Skeletal muscle cell (primary cell): Measurements from ENCODE around the gene PRM1.

Experiments
- DNase-seq: peaks from one replicate; pipeline ENCODE4 v3.0.0-alpha.2; 2010; ENCODE audit warnings: low read depth
- H3K4me3 ChIP-seq: 2 replicates; pipeline ENCODE4 v1.5.1; 2011; ENCODE audit warnings: low read depth, mild to moderate bottlenecking, control low read depth, low read length, moderate library complexity

Gene PRM1

DNA sequence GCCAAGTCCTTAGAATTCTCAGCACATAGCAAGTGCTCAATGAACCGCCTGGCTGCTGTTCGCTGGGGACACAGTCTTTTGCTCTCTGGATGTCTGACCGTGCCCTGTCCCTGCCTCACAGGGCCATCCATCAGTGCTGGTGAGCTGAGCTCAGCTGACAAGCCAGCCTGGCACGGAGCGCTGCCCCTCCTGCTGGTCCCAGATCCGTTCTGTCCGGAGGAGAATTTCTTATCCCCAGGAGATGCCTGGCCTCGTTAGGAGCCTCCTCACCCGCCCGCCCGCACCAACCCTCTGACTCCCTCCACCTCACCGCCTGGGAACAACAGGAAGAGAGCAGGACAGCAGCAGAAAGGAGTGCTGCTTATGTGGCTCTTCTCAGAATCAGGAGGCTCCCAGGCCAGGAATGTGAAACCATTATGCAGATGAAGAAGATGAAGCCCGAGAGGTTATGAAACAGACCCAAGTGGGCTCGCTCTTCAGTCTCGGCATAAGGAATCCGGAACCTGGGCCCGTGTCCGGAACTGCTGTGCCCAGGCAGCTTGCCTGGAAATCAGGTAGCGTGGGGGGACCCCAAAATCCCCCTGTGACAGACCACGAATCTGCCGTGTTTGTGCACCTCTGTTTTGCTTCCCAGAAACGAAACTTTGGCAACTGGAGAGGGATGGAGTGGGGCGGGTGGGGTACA, 35.3 kb upstream of the PRM1 start:
- DNase-seq, result no peak
- H3K4me3 ChIP-seq, result no peak overlapping the region

DNA sequence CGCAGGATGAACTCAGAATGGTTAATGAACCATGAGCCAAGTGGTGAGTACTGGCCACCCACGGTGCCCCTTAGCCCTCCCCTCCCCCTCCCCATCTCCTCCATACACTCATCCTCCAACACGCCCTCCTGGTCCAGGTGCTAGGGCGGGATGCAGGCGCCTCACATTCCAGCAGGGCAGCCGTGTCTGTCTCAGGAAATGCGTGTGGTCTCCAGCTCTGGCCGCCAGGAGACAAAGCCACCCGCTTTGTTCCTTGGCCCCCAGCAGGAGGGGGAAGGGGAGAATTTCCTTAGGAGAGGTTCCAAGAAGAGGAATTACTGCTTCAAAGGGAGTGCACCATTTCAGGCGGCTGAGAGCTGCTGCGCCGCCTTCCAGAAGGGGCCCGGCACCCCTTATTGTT, 34.4 kb upstream of the PRM1 start:
- H3K4me3 ChIP-seq, result no peak overlapping the region
- no peak for DNase-seq

DNA sequence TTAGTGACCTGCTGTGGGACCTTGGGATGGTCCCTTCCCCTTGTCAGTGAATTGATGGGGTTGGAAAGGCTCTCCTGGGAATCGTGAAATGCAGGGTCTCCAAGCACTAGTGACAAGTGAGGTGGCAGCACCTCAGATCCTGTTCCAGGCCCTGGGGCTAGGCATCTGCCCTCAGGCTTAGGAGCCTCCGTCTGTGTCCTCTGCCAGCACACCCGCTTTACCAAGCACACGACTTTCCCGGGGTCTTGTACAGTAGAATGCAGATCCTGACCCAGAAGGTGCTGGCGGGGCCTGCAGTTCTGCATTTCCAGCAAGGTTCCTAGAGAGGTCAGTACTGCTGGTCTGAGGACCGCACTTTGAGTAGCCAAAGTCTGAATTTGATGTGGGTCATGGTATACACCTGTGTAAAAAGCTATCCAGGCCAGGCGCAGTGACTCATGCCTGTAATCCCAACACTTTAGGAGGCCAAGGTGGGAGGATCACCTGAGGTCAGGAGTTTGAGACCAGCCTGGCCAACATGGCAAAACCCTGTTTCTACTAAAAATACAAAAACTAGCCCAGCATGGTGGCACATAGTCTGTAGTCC, 33.3 kb upstream of the PRM1 start:
- no peak overlapping the region for H3K4me3 ChIP-seq
- no peak for DNase-seq

DNA sequence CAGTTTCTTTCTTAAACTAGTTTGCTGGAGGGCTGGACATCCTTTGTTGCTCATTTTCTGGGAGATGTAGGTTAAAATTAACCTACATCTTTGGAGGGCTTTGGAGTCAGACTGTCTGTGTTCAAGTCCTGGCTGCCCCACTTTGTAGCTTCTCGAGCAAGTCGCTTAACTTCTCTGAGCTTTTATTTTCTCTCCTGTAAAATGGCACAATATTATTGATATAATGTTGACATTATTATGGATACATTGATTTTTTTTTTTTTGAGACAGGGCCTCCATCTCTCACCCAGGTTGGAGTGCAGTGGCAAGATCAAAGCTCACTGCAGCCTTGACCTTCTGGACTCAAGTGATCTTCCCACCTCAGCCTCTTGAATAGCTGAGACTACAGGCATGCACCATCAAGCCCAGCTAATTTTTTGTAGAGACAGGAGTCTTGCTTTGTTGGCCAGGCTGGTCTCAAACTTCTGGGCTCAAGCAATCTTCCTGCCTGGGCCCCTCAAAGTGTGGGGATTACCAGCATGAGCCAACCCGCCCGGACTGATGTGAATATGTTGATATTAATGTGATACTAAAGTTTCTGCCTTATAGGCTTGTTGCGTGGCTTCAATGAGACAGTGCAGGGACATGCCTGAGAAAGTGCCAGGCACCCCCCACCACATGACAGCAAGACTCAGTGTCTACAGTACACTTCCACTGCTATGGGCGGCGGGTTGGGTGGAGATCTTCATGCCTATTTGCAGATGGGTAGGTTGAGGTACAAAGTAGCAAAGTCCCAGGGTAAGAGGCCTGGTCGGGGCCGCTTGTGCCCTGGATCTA, 32.6 kb upstream of the PRM1 start:
- DNase-seq, result no peak
- H3K4me3 ChIP-seq, result no peak overlapping the region

DNA sequence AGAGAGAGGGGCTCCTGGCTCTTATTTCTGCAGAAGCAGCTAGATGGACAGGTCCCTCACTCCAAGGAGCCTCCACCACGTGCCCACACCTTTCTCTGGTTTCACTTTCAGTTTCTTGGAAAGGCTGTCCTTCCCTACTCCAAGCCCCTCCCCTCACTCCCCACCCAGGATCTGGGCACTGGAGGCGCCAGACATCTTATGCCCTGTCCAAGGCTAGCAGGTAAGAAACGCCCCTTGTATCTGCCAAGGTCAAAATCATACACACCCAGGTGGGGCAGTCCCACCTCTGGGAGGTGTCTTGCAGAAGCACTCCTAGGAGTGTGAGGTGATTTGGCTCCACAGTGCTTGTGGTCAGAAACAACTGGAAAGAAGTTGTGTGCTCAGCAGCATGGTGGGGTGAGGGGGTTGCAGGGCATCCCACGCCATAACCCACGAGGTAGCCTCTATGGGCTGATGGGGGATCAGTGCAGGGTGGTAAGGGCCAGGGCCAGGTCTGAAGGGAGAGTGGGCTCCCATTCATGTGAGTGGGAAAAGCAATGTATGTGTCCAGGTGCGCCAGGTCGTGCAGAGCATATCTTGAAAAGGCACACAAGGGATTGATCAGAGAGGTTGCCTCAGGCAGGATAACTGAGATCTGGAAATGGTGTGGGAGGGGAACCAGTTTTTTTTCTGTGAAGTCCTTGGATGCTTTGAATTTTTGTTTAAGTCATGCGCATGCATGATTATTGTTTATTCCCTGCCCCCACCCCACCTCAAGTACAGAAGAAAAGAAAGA, 31.8 kb upstream of the PRM1 start:
- no peak for DNase-seq
- no peak overlapping the region for H3K4me3 ChIP-seq

DNA sequence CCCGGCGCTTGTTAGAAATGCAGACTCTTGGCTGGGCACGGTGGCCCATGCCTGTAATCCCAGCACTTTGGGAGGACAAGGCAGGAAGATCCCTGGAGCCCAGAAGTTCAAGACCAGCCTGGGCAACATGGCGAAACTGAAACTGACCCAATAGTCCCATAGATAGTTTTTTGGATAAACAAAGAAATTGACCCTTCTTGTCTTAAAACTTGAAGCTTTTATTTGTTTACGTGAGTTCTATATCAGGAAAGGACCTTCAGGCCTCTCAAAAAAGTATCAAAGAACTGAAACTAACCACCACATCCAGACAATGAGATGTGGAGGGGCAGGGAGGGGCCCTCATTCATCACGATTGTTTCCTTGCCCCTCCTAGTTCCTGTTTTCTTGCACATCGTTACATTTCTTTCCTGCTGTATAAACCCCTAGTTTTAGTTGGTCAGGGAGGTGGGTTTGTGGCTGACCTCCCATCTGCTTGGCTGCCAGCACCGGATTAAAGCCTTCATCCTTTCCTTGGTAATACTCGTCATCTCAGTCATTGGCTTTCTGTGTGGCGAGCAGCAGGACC, 29.9 kb upstream of the PRM1 start:
- no peak for DNase-seq
- H3K4me3 ChIP-seq, result no peak overlapping the region

DNA sequence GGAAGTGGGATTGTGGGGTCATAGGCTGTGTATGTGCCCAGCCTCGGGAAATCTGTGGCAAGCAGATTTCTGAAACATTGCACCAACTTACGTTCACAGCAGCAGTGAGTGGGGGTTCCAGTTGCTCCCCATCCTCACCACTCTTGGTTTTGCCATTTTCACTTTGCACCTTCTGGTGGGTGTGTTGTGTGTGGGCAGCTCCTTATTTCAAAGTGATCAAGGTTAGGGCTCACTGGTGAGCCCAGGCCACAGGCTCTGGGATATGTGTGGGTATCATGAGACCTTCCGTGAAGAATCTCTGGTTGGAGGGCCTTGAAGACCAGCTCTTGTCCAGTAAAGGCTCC, 29.5 kb upstream of the PRM1 start:
- no peak for DNase-seq
- no peak overlapping the region for H3K4me3 ChIP-seq

DNA sequence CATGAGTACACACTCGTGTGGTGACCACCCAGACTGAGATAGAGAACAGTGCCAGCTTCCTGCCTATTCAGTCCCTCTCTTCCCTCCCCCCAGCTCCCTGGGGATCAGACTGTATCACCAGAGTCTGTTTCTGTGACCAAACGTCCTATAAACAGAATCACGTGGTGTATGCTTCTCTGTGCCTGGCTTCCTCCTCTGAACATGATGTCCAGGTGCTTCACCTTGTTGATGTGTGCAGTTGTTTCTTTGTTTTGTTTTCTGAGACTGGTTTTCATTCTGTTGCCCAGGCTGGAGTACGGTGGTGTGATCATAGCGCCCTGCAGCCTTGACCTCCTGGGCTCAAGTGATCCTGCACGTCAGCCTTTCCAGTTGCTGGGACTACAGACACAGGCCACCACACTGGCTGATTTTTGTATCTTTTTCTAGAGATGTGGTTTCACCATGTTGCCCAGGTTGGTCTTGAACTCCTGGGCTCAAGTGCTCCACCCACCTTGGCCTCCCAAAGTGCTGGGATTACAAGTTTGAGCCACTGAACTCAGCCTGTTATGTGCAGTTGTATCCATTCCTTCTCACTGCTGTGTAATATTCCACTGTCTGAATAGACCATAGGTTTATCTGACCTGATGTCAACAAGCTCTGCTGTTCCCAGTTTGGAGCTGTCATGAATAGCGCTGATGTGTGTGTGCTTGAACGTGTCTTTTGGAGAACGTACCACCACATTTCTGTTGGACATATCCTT, 28.9 kb upstream of the PRM1 start:
- DNase-seq, result no peak

DNA sequence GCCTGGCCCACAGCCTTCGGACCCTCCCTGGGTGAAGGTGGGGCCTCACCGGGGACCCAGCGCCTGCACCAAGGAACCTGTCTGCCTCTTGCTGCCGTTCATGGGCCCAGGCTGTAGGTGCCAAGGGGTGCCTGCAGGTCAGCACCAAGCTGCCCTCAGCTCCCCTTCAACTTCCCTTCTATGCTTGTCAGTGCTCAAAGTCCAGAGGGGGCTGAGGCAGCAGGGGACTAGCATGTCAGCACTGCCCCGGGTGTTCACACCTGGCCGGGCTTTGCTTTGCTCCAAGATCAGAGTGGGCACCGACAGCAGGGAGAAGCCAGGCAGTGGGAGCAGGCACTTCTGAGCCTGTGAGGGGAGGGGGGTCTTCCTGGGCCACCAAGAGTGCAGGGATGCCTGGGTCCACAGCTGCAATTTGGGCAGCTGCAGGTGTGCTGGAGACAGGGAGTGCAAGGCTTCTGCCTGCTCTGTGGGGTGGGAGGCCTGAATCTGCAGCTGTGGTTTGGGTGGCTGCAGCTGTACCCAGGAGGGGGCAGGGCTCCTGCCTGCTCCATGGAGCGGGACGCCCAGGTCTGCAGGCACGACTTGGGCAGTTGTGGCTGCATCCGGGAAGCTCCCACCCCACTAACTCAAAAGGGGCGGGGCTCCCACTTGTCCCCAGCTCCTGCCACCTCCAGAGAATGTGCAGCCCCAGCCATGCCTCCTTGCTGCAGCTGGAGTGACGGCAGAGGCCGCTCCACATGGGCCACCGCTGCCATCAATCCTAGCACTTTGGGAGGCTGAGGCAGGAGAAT, 27.6 kb upstream of the PRM1 start:
- no peak overlapping the region for H3K4me3 ChIP-seq
- no peak for DNase-seq

More for the DNA sequence above, 28.9 kb upstream of the PRM1 start:
- no peak overlapping the region for H3K4me3 ChIP-seq

DNA sequence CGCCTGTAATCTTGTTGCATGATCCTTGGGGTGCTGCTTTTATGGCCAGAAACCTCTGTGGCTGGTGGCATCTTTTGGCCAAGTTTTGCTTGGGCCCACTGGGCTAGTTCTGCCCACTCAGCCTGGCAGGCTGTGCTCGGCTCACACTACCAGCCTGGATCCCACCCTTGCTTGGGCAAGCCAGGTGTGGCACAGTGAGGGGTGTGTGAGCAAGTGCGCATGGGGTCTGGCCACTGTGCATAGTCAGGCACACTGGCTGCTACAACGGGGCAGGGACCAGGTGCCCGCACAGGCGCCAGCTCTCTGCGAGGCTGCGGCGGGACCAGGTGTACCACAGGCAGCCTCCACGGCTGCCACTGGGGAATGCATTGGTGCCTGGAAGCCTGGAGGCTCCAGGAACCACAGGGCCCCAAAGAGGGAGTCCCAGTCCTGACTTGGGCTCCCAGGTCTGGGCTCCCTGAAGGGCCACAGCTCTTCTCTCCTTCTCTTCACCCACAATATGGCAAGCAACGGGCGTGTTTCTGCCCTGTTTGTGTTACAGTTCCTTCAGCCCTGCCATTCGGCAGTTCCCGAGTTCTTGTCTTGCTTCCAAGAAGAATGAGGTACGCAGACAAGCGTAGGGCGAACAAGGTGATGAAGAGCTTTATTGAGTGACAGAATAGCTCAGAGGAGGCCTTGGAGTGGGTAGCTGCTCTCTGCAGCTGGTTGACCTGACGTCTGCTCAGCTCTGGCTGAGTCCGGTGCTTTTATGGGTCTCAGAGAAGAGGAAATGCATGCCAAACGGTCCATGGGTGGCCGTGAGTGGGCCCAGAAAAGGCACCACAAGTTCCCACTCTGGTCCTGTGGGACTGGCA, 26.7 kb upstream of the PRM1 start:
- H3K4me3 ChIP-seq, result no peak overlapping the region
- DNase-seq, result no peak

DNA sequence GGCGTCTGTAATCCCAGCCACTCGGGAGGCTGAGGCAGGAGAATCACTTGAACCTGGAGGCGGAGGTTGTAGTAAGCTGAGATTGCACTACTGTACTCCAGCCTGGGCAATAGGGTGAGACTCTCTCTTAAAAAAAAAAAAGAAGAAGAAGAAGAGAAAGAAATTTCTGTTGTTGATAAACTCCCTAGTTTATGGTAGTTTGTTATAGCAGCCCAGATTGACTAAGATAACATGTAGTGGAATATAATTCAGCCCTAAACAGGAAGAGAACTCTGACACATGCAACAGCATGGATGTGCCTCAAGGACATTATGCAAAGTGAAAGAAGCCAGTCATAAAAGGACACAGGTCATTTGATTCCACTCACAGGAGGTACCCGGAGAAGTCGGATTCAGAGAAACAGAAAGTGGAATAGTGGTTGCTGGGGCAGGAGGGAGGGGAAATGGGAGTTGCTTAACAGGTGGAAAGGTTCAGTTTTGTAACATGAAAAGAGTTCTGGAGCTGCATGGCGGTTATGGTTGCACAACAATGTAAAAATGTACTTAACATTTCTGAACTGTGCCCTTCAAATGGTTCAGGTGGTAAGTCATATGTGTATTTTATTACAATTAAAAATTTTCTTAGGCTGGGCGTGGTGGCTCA, 26.0 kb upstream of the PRM1 start:
- H3K4me3 ChIP-seq, result no peak overlapping the region
- no peak for DNase-seq

DNA sequence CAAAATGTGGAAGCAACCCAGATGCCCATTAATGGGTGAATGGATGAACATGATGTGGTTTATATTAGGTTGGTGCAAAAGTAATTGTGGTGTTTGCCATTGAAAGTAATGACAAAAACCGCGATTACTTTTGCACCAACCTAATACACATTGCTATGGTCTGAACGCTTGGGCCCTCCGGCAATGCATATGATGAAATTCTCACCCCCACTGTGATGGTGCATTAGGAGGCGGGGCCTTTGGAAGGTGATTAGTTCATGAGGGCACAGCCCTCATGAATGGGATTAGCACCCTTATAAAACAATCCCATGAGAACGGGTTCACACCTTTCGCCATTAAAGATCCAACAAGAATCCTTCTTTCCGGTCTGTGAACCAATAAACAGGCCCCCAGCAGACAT, 25.3 kb upstream of the PRM1 start:
- DNase-seq, result no peak
- no peak overlapping the region for H3K4me3 ChIP-seq

DNA sequence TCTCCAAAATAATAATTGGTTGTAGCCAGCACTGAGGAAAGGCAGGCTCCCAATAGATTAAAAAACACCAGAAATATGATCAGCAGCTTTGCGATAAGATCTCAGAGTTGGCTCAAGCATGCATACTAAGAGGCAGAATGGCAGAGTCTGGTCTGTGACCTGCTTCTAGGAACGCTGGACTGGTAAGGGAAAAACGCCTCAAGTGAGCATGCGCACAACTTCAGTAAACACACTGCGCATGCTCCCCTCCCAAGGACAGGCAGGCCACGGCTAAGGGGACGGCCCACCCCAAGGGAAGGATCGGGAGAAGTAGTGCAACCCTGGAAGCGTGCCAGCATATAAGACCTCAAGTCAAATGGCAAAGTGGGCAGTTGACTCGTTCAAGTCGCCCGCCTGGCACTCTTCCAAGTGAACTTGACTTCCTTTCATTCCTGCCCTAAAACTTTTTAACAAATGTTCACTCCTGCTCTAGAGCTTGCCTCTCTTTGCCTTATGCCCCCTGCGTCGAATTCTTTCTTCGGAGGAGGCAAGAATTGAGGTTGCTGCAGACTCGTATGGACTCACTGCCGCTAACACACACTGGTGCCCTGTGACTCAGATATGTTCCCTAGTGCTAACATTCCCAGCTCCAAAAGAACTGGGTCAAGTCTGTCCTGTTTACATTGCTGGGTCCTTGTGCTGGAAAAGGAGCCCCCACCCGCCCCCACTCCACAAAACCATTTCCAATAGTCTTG, 22.4 kb upstream of the PRM1 start:
- DNase-seq, result no peak
- H3K4me3 ChIP-seq, result no peak overlapping the region

DNA sequence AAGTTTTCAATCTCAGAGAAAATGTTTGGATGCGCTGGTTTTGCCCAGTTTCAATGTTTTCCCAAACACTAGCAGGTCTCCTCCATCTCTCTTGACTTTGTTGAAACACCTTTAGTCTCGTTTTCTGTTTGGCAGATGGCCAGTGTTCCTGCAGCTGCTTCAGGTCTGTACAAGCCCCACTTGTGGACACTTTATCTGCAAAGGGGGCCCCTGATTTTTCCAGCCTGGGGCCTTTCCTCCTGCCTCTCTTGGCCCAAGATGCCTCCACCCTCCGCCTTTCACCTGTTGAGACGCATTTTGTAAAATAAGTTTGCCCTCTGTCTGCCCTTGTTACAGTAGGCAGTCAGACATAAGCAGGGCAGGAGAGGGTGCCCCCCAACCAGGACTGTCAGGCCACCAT, 21.8 kb upstream of the PRM1 start:
- no peak for DNase-seq
- H3K4me3 ChIP-seq, result no peak overlapping the region

DNA sequence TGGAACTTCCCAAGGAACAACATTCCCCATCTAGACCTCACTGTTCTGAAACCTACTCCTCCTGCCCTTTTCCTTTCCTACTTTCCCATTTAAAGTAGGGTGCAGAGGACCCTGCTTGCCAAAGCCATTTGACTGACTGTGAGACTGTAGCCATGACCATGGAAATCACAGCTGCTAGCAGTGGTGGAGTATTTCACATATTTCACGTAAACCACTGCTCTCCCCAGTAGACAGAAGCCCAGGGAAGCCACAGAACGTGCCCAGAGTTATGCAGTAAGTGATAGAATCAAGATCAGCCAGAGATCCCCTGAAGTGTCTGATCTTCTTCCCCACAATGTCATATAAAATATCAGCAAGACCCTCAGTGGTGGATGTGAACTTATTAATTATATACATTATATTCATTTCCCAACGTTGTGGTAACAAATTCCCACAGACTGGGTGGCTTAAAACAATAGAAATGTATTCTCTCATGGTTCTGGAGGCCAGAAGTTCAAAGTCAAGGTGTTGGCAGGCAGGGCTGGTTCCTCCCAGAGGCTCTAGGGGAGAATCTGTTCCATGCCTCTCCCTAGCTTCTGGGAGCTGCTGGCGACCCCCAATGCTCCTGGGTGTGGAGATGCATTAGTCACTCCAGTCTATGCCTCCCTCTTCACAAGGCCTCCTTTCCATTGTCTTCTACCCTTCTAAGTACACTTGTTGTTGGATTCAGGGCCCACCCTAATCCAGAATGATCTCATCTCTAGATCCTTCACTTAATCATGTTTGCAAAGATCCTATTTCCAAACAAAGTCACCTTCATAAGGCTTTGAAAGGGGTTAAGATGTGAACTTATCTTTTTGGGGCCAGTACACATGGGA, 20.7 kb upstream of the PRM1 start:
- no peak for DNase-seq
- H3K4me3 ChIP-seq, result no peak overlapping the region

DNA sequence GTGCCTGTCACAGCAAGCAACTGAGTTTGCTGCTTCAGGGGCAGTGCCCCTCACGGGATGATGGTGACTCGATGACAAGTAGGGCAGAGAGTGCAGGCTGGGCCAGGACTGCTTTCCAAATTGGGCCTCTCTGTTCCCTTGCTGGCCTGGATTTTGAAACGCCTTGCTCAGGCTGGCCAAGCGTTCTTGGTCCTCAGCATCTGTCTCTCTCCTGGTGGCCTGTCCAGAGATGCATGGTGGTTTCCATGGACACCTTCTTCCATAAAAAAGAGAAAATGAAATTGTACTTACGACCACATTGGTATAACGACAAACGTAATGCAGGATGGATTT, 19.4 kb upstream of the PRM1 start:
- DNase-seq, result no peak
- H3K4me3 ChIP-seq, result no peak overlapping the region
